Activated CD4-positive, alpha-beta T cell treated with anti-CD3 and anti-CD28 coated beads for 48 hours (primary cell): ENCODE results near the gene GNB1.
"Not testable (repeated sequence)": the region's sequence is repeated elsewhere in the genome, so short reads cannot be mapped to it uniquely, and the experiment has no call there.

Source experiments
- DNase-seq: peaks from one replicate; pipeline ENCODE4 v3.0.0-alpha.2; 2020

Gene GNB1

GRCh38 chr1:1890506-1891348 is at the start of gene GNB1:
GNB1 (minus strand) TSS chr1:1891087; CDS start chr1:1825453, 65,634 bp downstream.
- peak; percentile 90 for DNase-seq

- DNase-seq = no peak
Measured at GRCh38 chr1:1940123-1940425, 49.2 kb upstream of the GNB1 start.

GRCh38 chr1:1939296-1940122 is 48.6 kb upstream of the GNB1 start:
- no peak for DNase-seq

GRCh38 chr1:1938613-1939295 is 47.9 kb upstream of the GNB1 start:
- no peak for DNase-seq

- DNase-seq = no peak
Measured at GRCh38 chr1:1938276-1938573, 47.3 kb upstream of the GNB1 start.

GRCh38 chr1:1937549-1938275 is 46.8 kb upstream of the GNB1 start:
- DNase-seq = no peak

- no peak for DNase-seq
Measured at GRCh38 chr1:1937061-1937460, 46.2 kb upstream of the GNB1 start.

- DNase-seq = not testable (repeated sequence)
Measured at GRCh38 chr1:1934848-1935247, 44.0 kb upstream of the GNB1 start.

GRCh38 chr1:1929639-1930545 is 39.0 kb upstream of the GNB1 start:
- DNase-seq = no peak

- DNase-seq = no peak
Measured at GRCh38 chr1:1929102-1929638, 38.3 kb upstream of the GNB1 start.

GRCh38 chr1:1928231-1929101 is 37.6 kb upstream of the GNB1 start:
- DNase-seq = no peak

- no peak for DNase-seq
Measured at GRCh38 chr1:1927751-1928150, 36.9 kb upstream of the GNB1 start.

GRCh38 chr1:1926886-1927660 is 36.2 kb upstream of the GNB1 start:
- no peak for DNase-seq

GRCh38 chr1:1926346-1926811 is 35.5 kb upstream of the GNB1 start:
- no peak for DNase-seq

GRCh38 chr1:1925437-1926345 is 34.8 kb upstream of the GNB1 start:
- no peak for DNase-seq

- no peak for DNase-seq
Measured at GRCh38 chr1:1924849-1925248, 34.0 kb upstream of the GNB1 start.

- DNase-seq = no peak
Measured at GRCh38 chr1:1924386-1924785, 33.5 kb upstream of the GNB1 start.

- no peak for DNase-seq
Measured at GRCh38 chr1:1922956-1923833, 32.3 kb upstream of the GNB1 start.
